HEK293 (cell line): ENCODE measurements around the gene SLC27A3.

Experiments
- CTCF ChIA-PET: fragments of 350-600 bp; formaldehyde crosslinking; extraction: SDS; loops from one replicate; lab custom pipeline; 2021; ENCODE audit warnings: antibody characterized with exemption; lab: Yijun Ruan, JAX
- POLR2A ChIA-PET: fragments of 300-600 bp; formaldehyde crosslinking; extraction: SDS; loops from one replicate; lab custom pipeline; 2020; ENCODE audit warnings: antibody characterized with exemption, inconsistent platforms; lab: Yijun Ruan, JAX
- H3K27ac ChIP-seq: fragments of 200-500 bp; sonication (Bioruptor generic); 2 replicates; pipeline ENCODE4 v1.5.1; 2014; ENCODE audit warnings: low read depth, low read length, control low read depth, inconsistent platforms; ENCODE audit errors: extremely low read depth
- H3K36me3 ChIP-seq, 2 experiments: fragments of 200-500 bp in 1 of 2; sonication (Bioruptor generic) in 1 of 2; 1 replicate in 1 of 2; 2 replicates in 1 of 2; pipeline ENCODE4 v1.5.1; 2014 to 2017; ENCODE audit warnings: inconsistent platforms in 2 of 2, low read length in 2 of 2; ENCODE audit not compliant: control insufficient read depth in 2 of 2, insufficient read depth in 1 of 2
- H3K4me1 ChIP-seq: fragments of 200-500 bp; sonication (Bioruptor generic); 2 replicates; pipeline ENCODE4 v1.5.1; 2014; ENCODE audit warnings: mild to moderate bottlenecking, low read length, inconsistent platforms; ENCODE audit not compliant: control insufficient read depth, insufficient read depth
- H3K4me3 ChIP-seq: 2 replicates; pipeline ENCODE4 v1.5.1; 2011; ENCODE audit warnings: low read depth, mild to moderate bottlenecking, control low read depth, low read length, moderate library complexity
- H3K9me3 ChIP-seq: fragments of 200-500 bp; sonication (Bioruptor generic); 2 replicates; pipeline ENCODE4 v1.5.1; 2014; ENCODE audit warnings: low read depth, low read length, inconsistent platforms; ENCODE audit not compliant: control insufficient read depth, insufficient read depth
- BCL11A ChIP-seq: fragments of 450-650 bp; formaldehyde crosslinking; IDR thresholded peaks from 2 replicates; pipeline ENCODE4 v1.5.1; 2016; ENCODE audit warnings: low read depth, missing biosample characterization, missing genetic modification characterization
- KLF9 ChIP-seq: fragments of 450-650 bp; formaldehyde crosslinking; IDR thresholded peaks from 2 replicates; pipeline ENCODE4 v1.5.1; 2016; ENCODE audit warnings: missing biosample characterization, missing genetic modification characterization, low read depth
- PRDM1 ChIP-seq: fragments of 450-650 bp; formaldehyde crosslinking; IDR thresholded peaks from 2 replicates; pipeline ENCODE4; 2016; ENCODE audit warnings: missing biosample characterization, missing genetic modification characterization
- RBAK ChIP-seq: fragments of 450-650 bp; formaldehyde crosslinking; IDR thresholded peaks from 2 replicates; pipeline ENCODE4 v1.5.1; 2016; ENCODE audit warnings: missing biosample characterization, missing genetic modification characterization
- SP7 ChIP-seq: fragments of 450-650 bp; formaldehyde crosslinking; IDR thresholded peaks from 2 replicates; pipeline ENCODE4 v1.5.1; 2016; ENCODE audit warnings: missing biosample characterization, missing genetic modification characterization
- ZBTB48 ChIP-seq: fragments of 450-650 bp; formaldehyde crosslinking; IDR thresholded peaks from 2 replicates; pipeline ENCODE4 v1.5.1; 2016; ENCODE audit warnings: missing biosample characterization, missing genetic modification characterization
- ZEB2 ChIP-seq: fragments of 450-650 bp; formaldehyde crosslinking; IDR thresholded peaks from 2 replicates; pipeline ENCODE4 v1.5.1; 2016; ENCODE audit warnings: missing biosample characterization, missing genetic modification characterization
- ZNF146 ChIP-seq: fragments of 450-650 bp; formaldehyde crosslinking; IDR thresholded peaks from 2 replicates; pipeline ENCODE4 v1.5.1; 2016; ENCODE audit warnings: missing biosample characterization, missing genetic modification characterization
- ZNF157 ChIP-seq: fragments of 450-650 bp; formaldehyde crosslinking; IDR thresholded peaks from 2 replicates; pipeline ENCODE4 v1.5.1; 2016; ENCODE audit warnings: missing biosample characterization, missing genetic modification characterization
- ZNF266 ChIP-seq: fragments of 450-650 bp; formaldehyde crosslinking; IDR thresholded peaks from 2 replicates; pipeline ENCODE4 v1.5.1; 2016; ENCODE audit warnings: missing biosample characterization, missing genetic modification characterization, low read depth
- ZNF311 ChIP-seq: fragments of 450-650 bp; formaldehyde crosslinking; IDR thresholded peaks from 2 replicates; pipeline ENCODE4 v1.5.1; 2017; ENCODE audit warnings: missing biosample characterization, missing genetic modification characterization, borderline replicate concordance
- ZNF324 ChIP-seq: fragments of 450-650 bp; formaldehyde crosslinking; IDR thresholded peaks from 2 replicates; pipeline ENCODE4 v1.5.1; 2016; ENCODE audit warnings: missing biosample characterization, missing genetic modification characterization
- ZNF416 ChIP-seq: fragments of 450-650 bp; formaldehyde crosslinking; IDR thresholded peaks from 2 replicates; pipeline ENCODE4 v1.5.1; 2016; ENCODE audit warnings: missing biosample characterization, missing genetic modification characterization
- ZNF544 ChIP-seq: fragments of 450-650 bp; formaldehyde crosslinking; IDR thresholded peaks from 2 replicates; pipeline ENCODE4 v1.5.0; 2017; ENCODE audit warnings: missing biosample characterization, missing genetic modification characterization
- ZNF558 ChIP-seq: fragments of 450-650 bp; formaldehyde crosslinking; IDR thresholded peaks from 2 replicates; pipeline ENCODE4 v1.5.1; 2016; ENCODE audit warnings: missing biosample characterization, missing genetic modification characterization
- ZNF600 ChIP-seq: fragments of 450-650 bp; formaldehyde crosslinking; IDR thresholded peaks from 2 replicates; pipeline ENCODE4 v1.5.1; 2016; ENCODE audit warnings: missing biosample characterization, missing genetic modification characterization
- TF ChIP-seq, protein P1 (sequence below): fragments of 450-650 bp; formaldehyde crosslinking; IDR thresholded peaks from 2 replicates; pipeline ENCODE4 v1.5.1; 2016; ENCODE audit warnings: missing biosample characterization, missing genetic modification characterization
- TF ChIP-seq, protein P2 (sequence below): fragments of 450-650 bp; formaldehyde crosslinking; IDR thresholded peaks from 2 replicates; pipeline ENCODE4 v1.5.1; 2016; ENCODE audit warnings: missing biosample characterization, missing genetic modification characterization
- TF ChIP-seq, protein P3 (sequence below): fragments of 450-650 bp; formaldehyde crosslinking; IDR thresholded peaks from 2 replicates; pipeline ENCODE4 v1.5.1; 2017; ENCODE audit warnings: missing biosample characterization, missing genetic modification characterization
- TF ChIP-seq, protein P4 (sequence below): fragments of 450-650 bp; formaldehyde crosslinking; IDR thresholded peaks from 2 replicates; pipeline ENCODE4 v1.5.1; 2016; ENCODE audit warnings: missing biosample characterization, missing genetic modification characterization
- TF ChIP-seq, protein P5 (sequence below): fragments of 450-650 bp; formaldehyde crosslinking; IDR thresholded peaks from 2 replicates; pipeline ENCODE4 v1.5.1; 2017; ENCODE audit warnings: missing biosample characterization, missing genetic modification characterization
- TF ChIP-seq, protein P6 (sequence below): fragments of 450-650 bp; formaldehyde crosslinking; IDR thresholded peaks from 2 replicates; pipeline ENCODE4 v1.5.1; 2016; ENCODE audit warnings: missing biosample characterization, missing genetic modification characterization, borderline replicate concordance
- TF ChIP-seq, protein P7 (sequence below): fragments of 450-650 bp; formaldehyde crosslinking; IDR thresholded peaks from 2 replicates; pipeline ENCODE4 v1.5.1; 2017; ENCODE audit warnings: missing biosample characterization, missing genetic modification characterization

SLC27A3 gene

DNA sequence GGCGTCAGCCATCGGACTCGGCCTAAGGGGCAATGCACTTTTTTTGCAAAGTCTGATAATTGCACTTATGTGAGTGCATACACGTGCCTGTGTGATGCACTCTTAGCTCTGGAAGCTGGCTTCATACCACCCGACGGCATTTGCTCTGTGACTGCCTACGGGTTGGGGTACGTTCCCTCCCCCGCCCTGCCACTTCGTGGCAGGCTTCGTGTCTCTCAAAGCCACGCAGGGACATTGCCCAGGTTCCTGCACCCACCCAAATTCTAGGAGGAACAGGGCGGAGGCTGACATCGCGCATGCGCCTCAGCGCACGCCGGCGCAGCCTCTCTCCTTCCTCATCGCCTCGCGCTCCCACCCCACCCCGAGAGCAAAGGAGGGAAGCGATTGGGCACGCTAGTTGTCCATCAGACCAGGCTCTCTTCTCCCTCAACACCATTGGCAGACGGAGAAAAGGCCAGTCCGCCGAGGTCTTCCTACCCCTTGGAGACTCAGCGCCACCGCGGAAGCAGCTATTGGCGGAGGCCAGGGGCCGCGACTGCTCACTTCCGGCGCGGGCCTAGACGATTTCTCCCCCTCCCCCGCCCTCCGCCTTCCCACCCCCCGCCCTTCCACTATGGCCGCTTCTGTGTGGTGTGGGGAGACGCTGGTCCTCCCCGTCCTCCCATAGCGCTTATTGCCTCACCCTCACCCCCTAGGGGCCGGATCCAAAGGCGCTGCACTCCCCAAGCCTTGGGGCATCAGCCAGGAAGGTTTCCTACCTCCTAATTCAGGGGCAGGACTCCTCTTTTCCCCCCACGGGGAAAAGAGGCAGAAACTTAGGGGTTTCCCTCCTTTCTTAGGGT is 47.5 kb upstream of the SLC27A3 start, which contains the start of gene INTS3 (continued):
- no peak for TF ChIP-seq ZNF544
- no peak for TF ChIP-seq ZNF558
- TF ChIP-seq, protein P1, sequence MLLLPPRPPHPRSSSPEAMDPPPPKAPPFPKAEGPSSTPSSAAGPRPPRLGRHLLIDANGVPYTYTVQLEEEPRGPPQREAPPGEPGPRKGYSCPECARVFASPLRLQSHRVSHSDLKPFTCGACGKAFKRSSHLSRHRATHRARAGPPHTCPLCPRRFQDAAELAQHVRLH, result 0 out of 2 replicates have a peak, but pooled peaks have one; percentile 44
- TF ChIP-seq, protein P2, sequence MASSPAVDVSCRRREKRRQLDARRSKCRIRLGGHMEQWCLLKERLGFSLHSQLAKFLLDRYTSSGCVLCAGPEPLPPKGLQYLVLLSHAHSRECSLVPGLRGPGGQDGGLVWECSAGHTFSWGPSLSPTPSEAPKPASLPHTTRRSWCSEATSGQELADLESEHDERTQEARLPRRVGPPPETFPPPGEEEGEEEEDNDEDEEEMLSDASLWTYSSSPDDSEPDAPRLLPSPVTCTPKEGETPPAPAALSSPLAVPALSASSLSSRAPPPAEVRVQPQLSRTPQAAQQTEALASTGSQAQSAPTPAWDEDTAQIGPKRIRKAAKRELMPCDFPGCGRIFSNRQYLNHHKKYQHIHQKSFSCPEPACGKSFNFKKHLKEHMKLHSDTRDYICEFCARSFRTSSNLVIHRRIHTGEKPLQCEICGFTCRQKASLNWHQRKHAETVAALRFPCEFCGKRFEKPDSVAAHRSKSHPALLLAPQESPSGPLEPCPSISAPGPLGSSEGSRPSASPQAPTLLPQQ (tag by site-specific recombination), result 0 out of 2 replicates have a peak, but pooled peaks have one; percentile 24
- TF ChIP-seq BCL11A (tag by site-specific recombination), result no peak
- TF ChIP-seq, protein P3, sequence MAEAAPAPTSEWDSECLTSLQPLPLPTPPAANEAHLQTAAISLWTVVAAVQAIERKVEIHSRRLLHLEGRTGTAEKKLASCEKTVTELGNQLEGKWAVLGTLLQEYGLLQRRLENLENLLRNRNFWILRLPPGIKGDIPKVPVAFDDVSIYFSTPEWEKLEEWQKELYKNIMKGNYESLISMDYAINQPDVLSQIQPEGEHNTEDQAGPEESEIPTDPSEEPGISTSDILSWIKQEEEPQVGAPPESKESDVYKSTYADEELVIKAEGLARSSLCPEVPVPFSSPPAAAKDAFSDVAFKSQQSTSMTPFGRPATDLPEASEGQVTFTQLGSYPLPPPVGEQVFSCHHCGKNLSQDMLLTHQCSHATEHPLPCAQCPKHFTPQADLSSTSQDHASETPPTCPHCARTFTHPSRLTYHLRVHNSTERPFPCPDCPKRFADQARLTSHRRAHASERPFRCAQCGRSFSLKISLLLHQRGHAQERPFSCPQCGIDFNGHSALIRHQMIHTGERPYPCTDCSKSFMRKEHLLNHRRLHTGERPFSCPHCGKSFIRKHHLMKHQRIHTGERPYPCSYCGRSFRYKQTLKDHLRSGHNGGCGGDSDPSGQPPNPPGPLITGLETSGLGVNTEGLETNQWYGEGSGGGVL (tag by site-specific recombination), result no peak; the same call in 1 of the 2 replicates
- peak; percentile 21; the same call in 1 of the 2 replicates for TF ChIP-seq ZNF600 (tag by site-specific recombination)

DNA sequence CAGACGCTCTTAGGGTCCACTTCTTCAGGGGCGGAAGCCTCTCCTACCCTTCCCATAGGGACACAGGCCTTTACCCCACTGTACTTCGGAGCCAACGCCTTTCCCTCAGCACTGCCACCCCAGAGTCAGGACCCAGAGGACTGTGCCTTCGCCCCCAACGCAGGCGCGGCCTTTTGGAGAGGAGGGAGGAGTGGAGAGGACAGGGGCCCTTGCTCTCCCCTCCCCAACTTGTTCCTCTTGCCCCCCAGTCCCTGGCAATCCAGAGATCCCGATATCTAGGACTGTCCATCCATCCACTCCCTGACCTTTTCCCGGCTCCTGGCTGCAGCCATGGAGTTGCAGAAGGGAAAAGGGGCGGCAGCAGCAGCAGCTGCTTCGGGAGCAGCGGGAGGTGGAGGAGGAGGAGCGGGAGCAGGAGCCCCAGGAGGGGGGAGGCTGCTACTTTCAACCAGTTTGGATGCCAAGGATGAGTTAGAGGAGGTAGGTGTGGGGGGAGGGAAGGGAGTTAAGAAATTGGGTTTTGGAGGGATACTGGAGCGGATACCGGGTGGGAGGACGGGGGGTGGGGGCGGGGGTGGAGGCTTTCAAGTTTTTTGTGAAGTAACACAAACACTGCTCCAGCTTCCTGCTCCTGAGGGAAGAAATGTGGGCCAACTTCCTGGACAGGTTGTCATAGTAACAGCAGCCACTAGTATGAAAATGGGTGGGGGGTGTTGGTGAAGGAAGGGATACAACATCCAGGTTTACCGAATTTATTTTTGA is 46.7 kb upstream of the SLC27A3 start:
- H3K4me1 ChIP-seq, result peaks cover 3% of the 10 kb centered on the region; the same call in 1 of the 2 replicates
- H3K4me3 ChIP-seq, result peak overlapping the region; percentile 76
- ChIA-PET CTCF (interaction anchor here (0.6 to 1.5 kb wide), 6 partner anchors 9 to 56 kb away, joined by 4 read pairs; no protein-coding TSS in a partner anchor), POLR2A (interaction anchor here (0.7 to 2.0 kb wide), 20 partner anchors 8 to 752 kb away, joined by 3 to 14 read pairs (median 4); partner anchors contain the start of genes CHTOP, ILF2, RAB13 and RPS27)
- H3K9me3 ChIP-seq, result no peaks in the 10 kb centered on the region
- peaks cover 0 to 24% of the 10 kb centered on the region in 2 experiments; a peak in 2 of 3 replicates for H3K36me3 ChIP-seq
- H3K27ac ChIP-seq, result peak overlapping the region; percentile 85
- TF ChIP-seq ZNF324 (0 out of 2 replicates have a peak, but pooled peaks have one; percentile 3), PRDM1 (tag by site-specific recombination) (no peak), SP7 (0 out of 2 replicates have a peak, but pooled peaks have one; percentile 31), ZEB2 (tag by site-specific recombination) (no peak), ZNF311 (tag by site-specific recombination) (no peak), ZNF157 (tag by site-specific recombination) (no peak), KLF9 (no peak), RBAK (tag by site-specific recombination) (no peak), ZBTB48 (tag by site-specific recombination) (peak; percentile 91), ZNF146 (tag by site-specific recombination) (no peak), ZNF266 (tag by site-specific recombination) (no peak), ZNF416 (tag by site-specific recombination) (no peak)
- TF ChIP-seq, protein P4, sequence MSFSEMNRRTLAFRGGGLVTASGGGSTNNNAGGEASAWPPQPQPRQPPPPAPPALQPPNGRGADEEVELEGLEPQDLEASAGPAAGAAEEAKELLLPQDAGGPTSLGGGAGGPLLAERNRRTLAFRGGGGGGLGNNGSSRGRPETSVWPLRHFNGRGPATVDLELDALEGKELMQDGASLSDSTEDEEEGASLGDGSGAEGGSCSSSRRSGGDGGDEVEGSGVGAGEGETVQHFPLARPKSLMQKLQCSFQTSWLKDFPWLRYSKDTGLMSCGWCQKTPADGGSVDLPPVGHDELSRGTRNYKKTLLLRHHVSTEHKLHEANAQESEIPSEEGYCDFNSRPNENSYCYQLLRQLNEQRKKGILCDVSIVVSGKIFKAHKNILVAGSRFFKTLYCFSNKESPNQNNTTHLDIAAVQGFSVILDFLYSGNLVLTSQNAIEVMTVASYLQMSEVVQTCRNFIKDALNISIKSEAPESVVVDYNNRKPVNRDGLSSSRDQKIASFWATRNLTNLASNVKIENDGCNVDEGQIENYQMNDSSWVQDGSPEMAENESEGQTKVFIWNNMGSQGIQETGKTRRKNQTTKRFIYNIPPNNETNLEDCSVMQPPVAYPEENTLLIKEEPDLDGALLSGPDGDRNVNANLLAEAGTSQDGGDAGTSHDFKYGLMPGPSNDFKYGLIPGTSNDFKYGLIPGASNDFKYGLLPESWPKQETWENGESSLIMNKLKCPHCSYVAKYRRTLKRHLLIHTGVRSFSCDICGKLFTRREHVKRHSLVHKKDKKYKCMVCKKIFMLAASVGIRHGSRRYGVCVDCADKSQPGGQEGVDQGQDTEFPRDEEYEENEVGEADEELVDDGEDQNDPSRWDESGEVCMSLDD (tag by site-specific recombination), result 0 out of 2 replicates have a peak, but pooled peaks have one; percentile 51
- TF ChIP-seq, protein P5, sequence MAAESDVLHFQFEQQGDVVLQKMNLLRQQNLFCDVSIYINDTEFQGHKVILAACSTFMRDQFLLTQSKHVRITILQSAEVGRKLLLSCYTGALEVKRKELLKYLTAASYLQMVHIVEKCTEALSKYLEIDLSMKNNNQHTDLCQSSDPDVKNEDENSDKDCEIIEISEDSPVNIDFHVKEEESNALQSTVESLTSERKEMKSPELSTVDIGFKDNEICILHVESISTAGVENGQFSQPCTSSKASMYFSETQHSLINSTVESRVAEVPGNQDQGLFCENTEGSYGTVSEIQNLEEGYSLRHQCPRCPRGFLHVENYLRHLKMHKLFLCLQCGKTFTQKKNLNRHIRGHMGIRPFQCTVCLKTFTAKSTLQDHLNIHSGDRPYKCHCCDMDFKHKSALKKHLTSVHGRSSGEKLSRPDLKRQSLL, result no peak
- TF ChIP-seq, protein P6, sequence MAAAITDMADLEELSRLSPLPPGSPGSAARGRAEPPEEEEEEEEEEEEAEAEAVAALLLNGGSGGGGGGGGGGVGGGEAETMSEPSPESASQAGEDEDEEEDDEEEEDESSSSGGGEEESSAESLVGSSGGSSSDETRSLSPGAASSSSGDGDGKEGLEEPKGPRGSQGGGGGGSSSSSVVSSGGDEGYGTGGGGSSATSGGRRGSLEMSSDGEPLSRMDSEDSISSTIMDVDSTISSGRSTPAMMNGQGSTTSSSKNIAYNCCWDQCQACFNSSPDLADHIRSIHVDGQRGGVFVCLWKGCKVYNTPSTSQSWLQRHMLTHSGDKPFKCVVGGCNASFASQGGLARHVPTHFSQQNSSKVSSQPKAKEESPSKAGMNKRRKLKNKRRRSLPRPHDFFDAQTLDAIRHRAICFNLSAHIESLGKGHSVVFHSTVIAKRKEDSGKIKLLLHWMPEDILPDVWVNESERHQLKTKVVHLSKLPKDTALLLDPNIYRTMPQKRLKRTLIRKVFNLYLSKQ (tag by site-specific recombination), result no peak
- TF ChIP-seq, protein P7, sequence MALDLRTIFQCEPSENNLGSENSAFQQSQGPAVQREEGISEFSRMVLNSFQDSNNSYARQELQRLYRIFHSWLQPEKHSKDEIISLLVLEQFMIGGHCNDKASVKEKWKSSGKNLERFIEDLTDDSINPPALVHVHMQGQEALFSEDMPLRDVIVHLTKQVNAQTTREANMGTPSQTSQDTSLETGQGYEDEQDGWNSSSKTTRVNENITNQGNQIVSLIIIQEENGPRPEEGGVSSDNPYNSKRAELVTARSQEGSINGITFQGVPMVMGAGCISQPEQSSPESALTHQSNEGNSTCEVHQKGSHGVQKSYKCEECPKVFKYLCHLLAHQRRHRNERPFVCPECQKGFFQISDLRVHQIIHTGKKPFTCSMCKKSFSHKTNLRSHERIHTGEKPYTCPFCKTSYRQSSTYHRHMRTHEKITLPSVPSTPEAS (tag by site-specific recombination), result no peak
